A375 (cell line): Measurements from ENCODE around the gene RECK. TPM values are rescaled to one million over a fixed set of nuclear protein-coding genes. Genes with fewer than 3 reads are reported as not detected.

Source experiments
- small RNA-seq: library from RNA; depleted of rRNA; stranded (forward); fragments of <200 nt; gene quantifications from one replicate; pipeline ENCODE3, GENCODE V24; 2014
- total RNA-seq: library from RNA; depleted of rRNA; stranded (reverse); fragments of >200 nt; shearing (Covaris generic); gene quantifications from 2 replicates; pipeline ENCODE4 v1.2.3, GENCODE V29; 2014; rRNA removed

The RECK gene
- 4.5 and 4.9 TPM in 2 replicates for total RNA-seq

DNA sequence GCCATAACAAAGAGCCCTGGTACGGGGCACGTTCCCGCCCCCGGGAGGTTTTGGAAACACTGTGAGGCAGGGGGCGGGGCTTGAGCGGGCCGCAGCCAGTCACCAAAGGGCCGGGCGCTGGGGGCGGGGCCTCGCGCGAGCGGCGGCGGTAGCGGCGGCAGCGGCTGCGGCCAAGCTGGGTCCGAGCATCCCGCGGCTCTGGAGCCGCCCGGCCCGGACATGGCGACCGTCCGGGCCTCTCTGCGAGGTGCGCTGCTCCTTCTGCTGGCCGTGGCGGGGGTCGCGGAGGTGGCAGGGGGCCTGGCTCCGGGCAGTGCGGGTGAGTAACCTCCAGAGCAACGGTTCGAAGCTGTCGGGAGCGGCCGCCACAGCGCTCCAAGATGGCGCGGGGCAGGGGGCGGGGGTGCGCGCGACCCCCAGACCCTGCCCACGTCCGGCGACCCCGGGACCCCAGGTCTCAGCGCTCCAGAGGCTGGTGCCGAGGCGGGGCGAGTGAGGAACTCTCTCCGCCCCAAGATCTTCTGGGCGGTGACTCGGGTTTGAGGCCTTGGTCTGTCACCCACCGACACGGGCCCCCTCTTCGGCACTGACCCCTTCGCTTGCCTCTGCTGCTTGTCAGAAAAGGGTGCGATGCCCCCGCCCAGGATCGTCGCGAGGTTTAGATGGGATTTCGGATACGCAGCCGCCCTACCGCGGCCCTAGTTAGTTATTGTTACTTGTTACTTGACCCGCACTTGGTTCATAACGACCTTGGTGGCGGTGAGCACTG lies at the start of gene RECK:
TSS of gene RECK (plus strand) at position 134 of the 769 bp plus-strand sequence. CDS start at position 220, 86 bp downstream.

GRCh38 chr9:36136272-36136893 lies 99.7 kb downstream of the RECK start, which contains the start of gene GLIPR2:
Gene GLIPR2 (plus strand): TSS chr9:36136733. CDS start chr9:36136779, 46 bp downstream.

GRCh38 chr9:36169166-36169565 lies 132.5 kb downstream of the RECK start, which contains the start of gene CCIN:
Gene CCIN (plus strand): TSS chr9:36169388. CDS start chr9:36169503, 115 bp downstream.

Small RNAs within 50 kb of the gene (small RNA-seq; reads per million reads assigned to genes)
- not detected for gene RF02275

Other genes starting within 250 kb of the RECK start
- 2.0 and 5.1 TPM in 2 replicates for gene NPR2, start 245.3 kb upstream of the RECK start, total RNA-seq
- gene SPAG8, start 224.7 kb upstream of the RECK start, total RNA-seq = 1.2 and 3.7 TPM in 2 replicates
- gene HINT2, start 221.9 kb upstream of the RECK start, total RNA-seq = 95.7 and 102 TPM in 2 replicates
- gene FAM221B, start 208.2 kb upstream of the RECK start, total RNA-seq = not detected in 2 replicates
- gene TMEM8B, start 207.7 kb upstream of the RECK start, total RNA-seq = 1.5 and 1.7 TPM in 2 replicates
- gene OR13J1, start 166.5 kb upstream of the RECK start, total RNA-seq = not detected in 2 replicates
- gene HRCT1, start 130.7 kb upstream of the RECK start, total RNA-seq = 7.3 and 10.7 TPM in 2 replicates
- gene SPAAR, start 127.4 kb upstream of the RECK start, total RNA-seq = 0.60 TPM in 1 of 2 replicates, not detected in the other
- gene OR2S2, start 78.8 kb upstream of the RECK start, total RNA-seq = not detected in 2 replicates
- 1.2 and 2.3 TPM in 2 replicates for gene GLIPR2, start 99.8 kb downstream of the RECK start, total RNA-seq
- not detected in 2 replicates for gene CCIN, start 132.5 kb downstream of the RECK start, total RNA-seq
- gene CLTA, start 154.0 kb downstream of the RECK start, total RNA-seq = 447 and 450 TPM in 2 replicates
- 46.4 and 50.4 TPM in 2 replicates for gene GNE, start 221.5 kb downstream of the RECK start, total RNA-seq